Omental fat pad (tissue), 4 donors: ENCODE measurements around the gene RASL10A. TPM values are rescaled to one million over a fixed set of nuclear protein-coding genes. Genes with fewer than 3 reads are reported as not detected.

Experiments used
- ATAC-seq: fragments of 150-250 bp; one replicate; pipeline ENCODE4 v1.9.1; 2016; ENCODE audit warnings: mild to moderate bottlenecking, moderate library complexity; ENCODE audit not compliant: low FRiP score
- DNase-seq: peaks from one replicate; pipeline ENCODE4 v3.0.0-alpha.2; 2019; ENCODE audit warnings: low spot score
- CTCF ChIP-seq, 3 donors: fragments of 450-650 bp; IDR thresholded peaks; one replicate each; pipeline ENCODE4 v1.5.1; 2016 to 2017; ENCODE audit warnings: antibody characterized with exemption in 3 of 3, mild to moderate bottlenecking in 3 of 3, moderate library complexity in 2 of 3
- total RNA-seq, 4 donors: library from RNA; depleted of rRNA; stranded (reverse); fragments of >200 nt; gene quantifications; one replicate each; pipeline ENCODE4 v1.1.0, GENCODE V29; 2016

The RASL10A gene
- total RNA-seq, 4 donors from 2014 or later: 0.56 to 2.6 (median 1.5) TPM; not detected in 1

GRCh38 chr22:29310065-29310862, 5.2 kb downstream of the RASL10A start:
- no peak for TF ChIP-seq CTCF (IDR thresholded peaks at IDR 0.05)
- DNase-seq (no peak), ATAC-seq (peak; percentile 5)

- no peak for TF ChIP-seq CTCF (IDR thresholded peaks at IDR 0.05)
- ATAC-seq (no peak), DNase-seq (no peak)
Measured at GRCh38 chr22:29309332-29310064, 6.0 kb downstream of the RASL10A start.

- TF ChIP-seq CTCF (IDR thresholded peaks at IDR 0.05): no peak
- DNase-seq: no peak
- no peak for ATAC-seq
Measured at GRCh38 chr22:29308791-29309262, 6.7 kb downstream of the RASL10A start.

- DNase-seq (no peak), ATAC-seq (no peak)
- no peak for TF ChIP-seq CTCF (IDR thresholded peaks at IDR 0.05)
Measured at GRCh38 chr22:29308148-29308790, 7.2 kb downstream of the RASL10A start.

- DNase-seq (no peak), ATAC-seq (no peak)
- TF ChIP-seq CTCF (IDR thresholded peaks at IDR 0.05): no peak
Measured at GRCh38 chr22:29307596-29308147, 7.8 kb downstream of the RASL10A start.

- ATAC-seq (peak; percentile 44), DNase-seq (no peak)
- TF ChIP-seq CTCF (IDR thresholded peaks at IDR 0.05): no peak
Measured at GRCh38 chr22:29306835-29307595, 8.5 kb downstream of the RASL10A start.
